ENCODE data around the gene ZBTB16. TPM values are rescaled to one million over a fixed set of nuclear protein-coding genes. Genes with fewer than 3 reads are reported as not detected.
A peak's percentile ranks its signal among the peaks of the same experiment; 100 is the strongest.

ZBTB16 gene
- total RNA-seq, 1 donor from 2014 or later = 21.9 TPM

DNA sequence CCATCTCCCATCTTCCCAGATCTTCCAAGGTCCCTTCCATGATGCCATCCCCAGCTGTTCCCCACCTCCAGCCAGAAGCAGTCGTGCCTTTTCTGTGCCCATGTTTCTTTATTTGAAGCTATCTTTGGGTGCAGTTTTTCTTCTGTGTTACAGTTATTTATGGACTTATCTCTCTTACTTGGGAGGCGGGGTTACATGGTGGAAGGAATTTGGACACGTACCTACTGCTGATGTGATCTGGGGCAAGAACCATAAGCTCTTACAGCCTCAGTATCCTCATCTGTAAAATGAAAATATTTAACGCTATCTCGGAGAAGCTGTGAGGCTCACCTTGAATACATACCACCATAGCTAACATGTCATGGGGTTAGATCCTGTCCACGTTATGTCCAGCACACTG lies 98.9 kb downstream of the ZBTB16 start:
- H3K36me3 Mint-ChIP-seq (ENCODE audit: low read depth) = peaks cover 14% of the 10 kb centered on the region
- no peaks in the 10 kb centered on the region for H3K27me3 Mint-ChIP-seq (ENCODE audit: low read depth)
- H3K27ac Mint-ChIP-seq (ENCODE audit: unreplicated experiment) = peak overlapping the region; percentile 59
- DNase-seq (ENCODE audit: low spot score) = no peak
- H3K4me3 Mint-ChIP-seq (ENCODE audit: unreplicated experiment) = no peak overlapping the region
- H3K4me1 Mint-ChIP-seq (ENCODE audit: low read depth) = peaks cover 68% of the 10 kb centered on the region
- no peaks in the 10 kb centered on the region for H3K9me3 Mint-ChIP-seq (ENCODE audit: low read depth)
- TF ChIP-seq, protein P1, sequence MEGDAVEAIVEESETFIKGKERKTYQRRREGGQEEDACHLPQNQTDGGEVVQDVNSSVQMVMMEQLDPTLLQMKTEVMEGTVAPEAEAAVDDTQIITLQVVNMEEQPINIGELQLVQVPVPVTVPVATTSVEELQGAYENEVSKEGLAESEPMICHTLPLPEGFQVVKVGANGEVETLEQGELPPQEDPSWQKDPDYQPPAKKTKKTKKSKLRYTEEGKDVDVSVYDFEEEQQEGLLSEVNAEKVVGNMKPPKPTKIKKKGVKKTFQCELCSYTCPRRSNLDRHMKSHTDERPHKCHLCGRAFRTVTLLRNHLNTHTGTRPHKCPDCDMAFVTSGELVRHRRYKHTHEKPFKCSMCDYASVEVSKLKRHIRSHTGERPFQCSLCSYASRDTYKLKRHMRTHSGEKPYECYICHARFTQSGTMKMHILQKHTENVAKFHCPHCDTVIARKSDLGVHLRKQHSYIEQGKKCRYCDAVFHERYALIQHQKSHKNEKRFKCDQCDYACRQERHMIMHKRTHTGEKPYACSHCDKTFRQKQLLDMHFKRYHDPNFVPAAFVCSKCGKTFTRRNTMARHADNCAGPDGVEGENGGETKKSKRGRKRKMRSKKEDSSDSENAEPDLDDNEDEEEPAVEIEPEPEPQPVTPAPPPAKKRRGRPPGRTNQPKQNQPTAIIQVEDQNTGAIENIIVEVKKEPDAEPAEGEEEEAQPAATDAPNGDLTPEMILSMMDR (IDR thresholded peaks at IDR 0.05) = no peak

DNA sequence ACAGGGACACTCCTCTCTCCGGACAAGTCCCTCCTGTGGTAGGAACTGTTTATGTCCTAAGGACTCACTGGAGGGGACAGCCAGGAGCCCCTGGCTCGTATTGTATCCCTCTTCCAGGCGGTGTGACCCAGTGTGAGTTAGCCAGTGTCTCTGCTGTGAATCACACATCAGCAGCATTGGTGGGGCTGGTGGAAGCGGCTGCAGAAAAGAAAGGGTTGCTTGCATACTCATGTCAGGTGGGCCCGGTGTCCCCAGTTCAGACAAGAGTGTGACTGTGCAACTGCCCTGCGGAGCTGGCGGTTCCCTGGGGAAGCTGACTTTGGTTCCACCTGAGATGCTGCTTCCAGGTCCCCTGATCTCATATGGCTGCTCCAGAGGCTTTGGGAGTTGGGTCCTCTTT lies 99.4 kb downstream of the ZBTB16 start:
- Mint-ChIP-seq H3K4me1 (ENCODE audit: low read depth) (peaks cover 72% of the 10 kb centered on the region), H3K36me3 (ENCODE audit: low read depth) (peaks cover 11% of the 10 kb centered on the region), H3K9me3 (ENCODE audit: low read depth) (no peaks in the 10 kb centered on the region), H3K4me3 (ENCODE audit: unreplicated experiment) (no peak overlapping the region), H3K27ac (ENCODE audit: unreplicated experiment) (peak overlapping the region; percentile 98), H3K27me3 (ENCODE audit: low read depth) (no peaks in the 10 kb centered on the region)
- DNase-seq (ENCODE audit: low spot score) = no peak
- TF ChIP-seq, protein P1 (IDR thresholded peaks at IDR 0.05) = no peak

DNA sequence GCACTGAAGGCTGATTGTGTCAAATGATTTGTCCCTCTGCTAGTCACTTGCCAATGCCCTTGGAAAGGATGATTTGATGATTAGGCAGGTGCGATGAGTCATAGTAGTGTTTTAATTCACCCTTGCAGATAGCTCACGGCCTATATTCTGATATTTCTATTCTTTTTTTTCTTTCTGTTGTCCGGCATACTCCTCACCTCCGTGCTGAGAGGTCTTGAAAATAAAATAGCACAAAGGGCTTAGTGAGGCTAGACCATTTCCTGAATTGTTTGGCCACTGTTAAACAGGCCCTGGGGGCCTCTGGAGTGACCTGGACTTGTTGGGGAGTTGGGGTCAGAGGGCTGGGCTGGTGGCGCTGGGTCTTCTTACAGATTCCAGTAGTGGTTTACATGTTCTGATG lies 99.8 kb downstream of the ZBTB16 start:
- Mint-ChIP-seq H3K27ac (ENCODE audit: unreplicated experiment) (peak overlapping the region; percentile 98), H3K4me1 (ENCODE audit: low read depth) (peaks cover 76% of the 10 kb centered on the region), H3K36me3 (ENCODE audit: low read depth) (peaks cover 11% of the 10 kb centered on the region), H3K27me3 (ENCODE audit: low read depth) (no peaks in the 10 kb centered on the region), H3K4me3 (ENCODE audit: unreplicated experiment) (no peak overlapping the region), H3K9me3 (ENCODE audit: low read depth) (no peaks in the 10 kb centered on the region)
- DNase-seq (ENCODE audit: low spot score) = no peak
- TF ChIP-seq, protein P1 (IDR thresholded peaks at IDR 0.05) = no peak

DNA sequence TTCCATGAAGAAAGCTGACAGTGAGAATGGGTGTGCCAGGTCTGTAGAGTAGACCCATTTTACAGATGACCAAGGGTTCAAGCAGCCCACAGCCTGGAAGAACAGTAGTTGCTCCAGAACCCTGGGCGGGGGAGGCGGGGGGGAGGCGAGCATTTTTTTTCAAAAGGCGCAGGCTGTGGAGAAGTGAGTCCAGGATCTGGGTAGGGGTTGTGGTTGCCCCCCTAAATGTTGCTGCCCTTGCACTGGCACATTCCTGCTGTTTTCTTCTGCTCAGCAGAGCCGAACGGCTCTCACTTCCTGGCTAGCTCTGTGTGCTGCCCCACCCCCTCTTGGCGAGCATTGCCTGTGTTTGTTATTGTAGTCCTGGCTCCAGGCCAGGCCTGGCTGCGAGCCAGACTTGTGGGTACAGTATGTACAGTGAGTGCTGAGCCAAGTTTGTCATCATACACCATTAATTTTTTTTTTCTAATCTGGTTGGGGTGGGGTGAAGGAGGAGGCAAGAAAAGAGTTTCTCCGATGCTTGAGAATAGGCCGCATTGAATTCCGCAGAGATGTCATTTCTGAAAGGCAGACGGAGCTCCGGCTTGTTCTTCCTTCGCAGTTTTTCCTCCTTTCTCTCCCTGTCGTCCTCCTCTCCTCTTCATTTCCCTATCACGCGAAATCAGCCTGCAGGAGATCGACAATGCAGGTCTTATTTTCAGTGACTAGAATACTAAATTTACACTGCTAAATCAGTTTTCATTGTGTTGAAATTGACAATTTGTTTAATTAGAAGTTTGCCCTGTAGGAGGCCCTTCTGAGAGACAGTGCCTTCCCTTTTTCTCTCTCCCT lies 100.5 kb downstream of the ZBTB16 start:
- DNase-seq (ENCODE audit: low spot score) = peak; percentile 99
- TF ChIP-seq, protein P1 (IDR thresholded peaks at IDR 0.05) = peak; percentile 61
- Mint-ChIP-seq H3K4me1 (ENCODE audit: low read depth) (peaks cover 76% of the 10 kb centered on the region), H3K9me3 (ENCODE audit: low read depth) (no peaks in the 10 kb centered on the region), H3K36me3 (ENCODE audit: low read depth) (peaks cover 8% of the 10 kb centered on the region), H3K27ac (ENCODE audit: unreplicated experiment) (peak overlapping the region; percentile 98), H3K27me3 (ENCODE audit: low read depth) (no peaks in the 10 kb centered on the region), H3K4me3 (ENCODE audit: unreplicated experiment) (peak overlapping the region; percentile 58)

DNA sequence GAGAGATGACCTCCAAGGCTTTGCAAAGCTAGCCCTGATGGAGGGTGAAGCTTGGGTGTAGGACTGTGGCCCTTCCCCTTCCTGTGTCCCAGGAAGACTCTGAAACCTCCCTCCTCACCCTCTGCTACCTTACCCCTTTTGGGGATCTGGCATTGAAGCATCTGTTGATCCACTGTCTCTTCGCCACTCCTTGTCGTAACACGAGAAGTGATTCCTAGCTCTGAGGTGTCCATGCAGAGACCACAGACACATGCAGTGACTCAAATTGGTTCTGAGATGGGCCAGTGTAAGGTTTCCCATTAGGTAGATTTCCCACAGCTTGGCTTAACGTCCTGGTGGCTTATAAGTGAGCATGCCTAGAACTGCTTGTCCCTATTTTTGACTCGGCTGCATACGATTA lies 101.4 kb downstream of the ZBTB16 start:
- TF ChIP-seq, protein P1 (IDR thresholded peaks at IDR 0.05) = no peak
- H3K9me3 Mint-ChIP-seq (ENCODE audit: low read depth) = no peaks in the 10 kb centered on the region
- H3K27ac Mint-ChIP-seq (ENCODE audit: unreplicated experiment) = peak overlapping the region; percentile 98
- peaks cover 8% of the 10 kb centered on the region for H3K36me3 Mint-ChIP-seq (ENCODE audit: low read depth)
- peaks cover 85% of the 10 kb centered on the region for H3K4me1 Mint-ChIP-seq (ENCODE audit: low read depth)
- H3K4me3 Mint-ChIP-seq (ENCODE audit: unreplicated experiment) = peak overlapping the region; percentile 58
- no peaks in the 10 kb centered on the region for H3K27me3 Mint-ChIP-seq (ENCODE audit: low read depth)
- DNase-seq (ENCODE audit: low spot score) = no peak
